ENCODE measurements around the gene C1orf232.

The C1orf232 gene

GRCh38 chr1:26156285-26157038 is 12.3 kb downstream of the C1orf232 start:
- no peak for FAIRE-seq

- no peak for FAIRE-seq
These were observed 13.1 kb downstream of the C1orf232 start for GRCh38 chr1:26155370-26156284.

- FAIRE-seq = no peak
These were observed 14.0 kb downstream of the C1orf232 start for GRCh38 chr1:26154750-26155149.

GRCh38 chr1:26153966-26154532 is 14.7 kb downstream of the C1orf232 start:
- FAIRE-seq = no peak

GRCh38 chr1:26148887-26149286 is 19.9 kb downstream of the C1orf232 start:
- FAIRE-seq = no peak

- no peak for FAIRE-seq
These were observed 22.8 kb downstream of the C1orf232 start for GRCh38 chr1:26145960-26146294.

GRCh38 chr1:26145041-26145959 is 23.5 kb downstream of the C1orf232 start:
- FAIRE-seq = no peak

GRCh38 chr1:26142159-26142558 is 26.6 kb downstream of the C1orf232 start:
- no peak for FAIRE-seq

- no peak for FAIRE-seq
These were observed 29.7 kb downstream of the C1orf232 start for GRCh38 chr1:26138974-26139558.

GRCh38 chr1:26134466-26134865 is 34.3 kb downstream of the C1orf232 start:
- FAIRE-seq = no peak

GRCh38 chr1:26132834-26133167 is 36.0 kb downstream of the C1orf232 start:
- FAIRE-seq = no peak

- FAIRE-seq = no peak
These were observed 36.5 kb downstream of the C1orf232 start for GRCh38 chr1:26132128-26132833.

- FAIRE-seq = no peak
These were observed 38.1 kb downstream of the C1orf232 start for GRCh38 chr1:26130695-26131094.

- no peak for FAIRE-seq
These were observed 39.0 kb downstream of the C1orf232 start for GRCh38 chr1:26129778-26130177.

- FAIRE-seq = no peak
These were observed 41.3 kb downstream of the C1orf232 start for GRCh38 chr1:26127235-26128163.

GRCh38 chr1:26126321-26127084 is 42.3 kb downstream of the C1orf232 start:
- no peak for FAIRE-seq

GRCh38 chr1:26125946-26126320 is 42.8 kb downstream of the C1orf232 start:
- FAIRE-seq = no peak

GRCh38 chr1:26125382-26125781 is 43.4 kb downstream of the C1orf232 start:
- no peak for FAIRE-seq
